Inflammatory macrophage treated with lipopolysaccharide for 4 hours (primary cell): ENCODE measurements around the gene PPP6R1.
"Not testable (repeated sequence)": the region's sequence is repeated elsewhere in the genome, so short reads cannot be mapped to it uniquely, and the experiment has no call there.

Source experiments
- DNase-seq: peaks from one replicate; pipeline ENCODE4 v3.0.0-alpha.2; 2020

PPP6R1 gene

DNA sequence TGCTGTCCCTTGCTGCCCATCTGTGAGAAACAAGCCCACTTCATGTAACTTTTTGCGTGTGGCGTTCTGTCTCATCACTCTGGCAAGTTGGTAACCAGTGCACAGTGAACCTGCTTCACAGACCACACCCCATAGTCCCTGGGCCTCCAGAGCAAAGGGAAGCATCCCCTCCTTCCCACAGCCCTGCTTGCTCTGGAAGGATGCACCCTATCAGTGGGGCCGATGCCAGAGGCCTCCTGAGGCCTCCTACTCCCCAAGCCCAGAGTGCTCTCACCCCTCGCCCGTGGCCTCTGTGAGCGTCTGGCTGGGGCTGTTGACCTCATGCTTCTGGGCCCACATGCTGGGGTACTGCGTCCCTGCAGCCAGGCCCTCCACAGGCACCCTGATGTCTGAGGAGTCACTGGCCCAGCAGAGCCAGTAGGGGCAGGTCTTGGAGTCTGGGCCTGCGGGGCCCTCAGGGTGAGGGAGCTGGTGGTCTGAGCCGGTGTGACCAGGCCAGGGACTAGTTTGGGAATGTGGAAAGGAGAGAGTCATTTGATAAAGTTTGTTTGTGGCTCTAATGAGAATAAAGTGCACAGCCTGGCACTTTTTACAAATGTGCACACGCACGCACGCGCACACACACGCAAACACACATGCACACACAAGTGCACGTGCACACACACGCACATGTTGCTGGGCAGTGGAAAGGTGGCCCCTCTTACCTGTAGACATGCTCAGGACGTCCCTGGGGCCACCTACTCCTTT lies 35.4 kb downstream of the PPP6R1 start:
- DNase-seq, result no peak

DNA sequence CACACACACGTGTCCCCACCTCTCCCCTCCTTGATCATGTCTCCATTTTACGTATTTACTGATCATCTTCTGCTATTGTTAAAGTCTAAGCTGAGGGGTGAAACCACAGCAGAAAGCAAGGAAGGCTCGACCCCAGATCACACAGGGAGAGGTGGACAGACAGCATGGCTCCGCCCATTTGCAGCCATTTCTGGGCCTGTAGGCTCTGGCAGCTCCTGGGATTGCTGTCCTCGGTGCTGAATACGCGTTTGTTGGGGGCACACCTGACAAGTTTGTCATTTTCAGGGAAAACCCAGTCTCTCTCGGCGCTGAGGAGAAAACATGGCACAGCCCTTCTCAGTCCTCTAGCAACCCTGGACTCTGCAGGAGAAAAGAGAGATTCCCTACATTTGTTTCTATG lies 38.3 kb downstream of the PPP6R1 start:
- no peak for DNase-seq

DNA sequence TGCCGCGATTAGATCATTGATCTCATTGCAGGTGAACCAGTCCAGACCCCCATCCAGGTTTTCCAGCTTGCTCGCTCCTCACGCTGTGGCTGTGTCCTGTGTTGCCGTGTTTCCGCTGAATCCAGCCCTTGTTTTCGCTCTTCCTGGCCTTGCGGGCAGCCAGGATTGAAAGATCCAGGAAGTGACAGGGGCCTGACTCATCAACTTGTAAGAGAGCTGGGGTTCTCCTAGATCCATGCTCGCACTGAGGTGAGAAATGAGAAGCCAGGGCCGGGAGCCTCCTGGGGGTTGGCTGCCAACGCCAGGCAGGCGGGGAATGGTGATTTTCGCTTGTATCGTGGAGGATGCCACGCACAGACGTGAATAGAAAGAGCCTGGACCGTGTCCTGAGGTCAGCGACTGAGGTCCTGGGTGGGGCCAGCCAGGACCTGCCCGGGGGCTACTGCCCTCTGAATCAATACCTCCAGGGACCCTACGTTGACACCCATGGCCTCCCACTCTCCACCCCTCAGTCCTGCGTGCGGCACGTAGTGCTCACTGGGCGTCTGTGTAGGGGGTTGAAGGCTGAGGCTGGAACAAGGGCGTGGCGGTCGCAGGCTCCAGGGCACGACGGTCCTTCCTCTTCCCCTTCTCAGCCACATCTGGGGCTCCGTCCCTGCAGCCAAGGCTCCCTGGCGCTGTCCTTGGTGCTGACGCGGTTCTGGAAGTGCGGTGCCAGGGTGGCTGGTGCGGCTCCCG lies 42.2 kb downstream of the PPP6R1 start:
- DNase-seq, result peak; percentile 95

DNA sequence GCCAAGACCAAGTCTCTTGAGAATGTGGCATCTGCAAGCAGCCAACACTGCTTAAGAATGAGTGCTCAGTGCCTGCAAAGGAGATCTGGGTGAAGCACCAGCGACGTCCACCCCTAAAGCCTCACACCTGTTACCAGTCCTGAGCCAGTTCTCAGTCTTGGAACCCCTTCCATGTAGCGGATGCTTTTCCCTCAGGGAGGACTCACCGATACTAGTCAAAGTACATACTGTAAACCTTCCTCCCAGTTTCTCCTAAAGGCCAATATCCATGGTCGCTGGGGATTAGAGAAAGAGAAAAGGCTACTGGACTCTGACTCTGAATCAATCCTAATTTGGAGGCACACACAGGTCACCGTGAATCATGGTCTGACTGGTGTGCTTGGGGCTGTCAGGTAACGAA lies 45.3 kb downstream of the PPP6R1 start:
- no peak for DNase-seq

DNA sequence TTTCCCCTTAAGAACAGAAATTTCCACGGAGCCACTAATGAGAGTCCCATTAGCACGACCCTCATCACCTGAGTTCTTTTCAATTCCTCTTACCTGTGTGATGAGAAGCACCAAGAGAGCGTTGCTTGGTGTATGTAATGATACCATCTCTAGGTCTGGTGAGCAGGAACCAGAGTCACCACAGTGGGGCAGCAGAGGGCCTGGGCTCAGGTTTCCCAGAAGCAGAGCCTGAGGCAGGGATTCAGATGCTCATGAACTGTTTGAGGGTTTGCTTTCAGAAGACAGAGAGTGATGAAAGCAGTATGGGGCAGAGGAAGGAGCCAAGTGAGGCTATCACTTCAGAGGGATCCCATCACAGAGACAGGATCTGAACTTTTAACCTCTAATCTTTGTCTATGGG lies 46.4 kb downstream of the PPP6R1 start:
- peak; percentile 61 for DNase-seq

DNA sequence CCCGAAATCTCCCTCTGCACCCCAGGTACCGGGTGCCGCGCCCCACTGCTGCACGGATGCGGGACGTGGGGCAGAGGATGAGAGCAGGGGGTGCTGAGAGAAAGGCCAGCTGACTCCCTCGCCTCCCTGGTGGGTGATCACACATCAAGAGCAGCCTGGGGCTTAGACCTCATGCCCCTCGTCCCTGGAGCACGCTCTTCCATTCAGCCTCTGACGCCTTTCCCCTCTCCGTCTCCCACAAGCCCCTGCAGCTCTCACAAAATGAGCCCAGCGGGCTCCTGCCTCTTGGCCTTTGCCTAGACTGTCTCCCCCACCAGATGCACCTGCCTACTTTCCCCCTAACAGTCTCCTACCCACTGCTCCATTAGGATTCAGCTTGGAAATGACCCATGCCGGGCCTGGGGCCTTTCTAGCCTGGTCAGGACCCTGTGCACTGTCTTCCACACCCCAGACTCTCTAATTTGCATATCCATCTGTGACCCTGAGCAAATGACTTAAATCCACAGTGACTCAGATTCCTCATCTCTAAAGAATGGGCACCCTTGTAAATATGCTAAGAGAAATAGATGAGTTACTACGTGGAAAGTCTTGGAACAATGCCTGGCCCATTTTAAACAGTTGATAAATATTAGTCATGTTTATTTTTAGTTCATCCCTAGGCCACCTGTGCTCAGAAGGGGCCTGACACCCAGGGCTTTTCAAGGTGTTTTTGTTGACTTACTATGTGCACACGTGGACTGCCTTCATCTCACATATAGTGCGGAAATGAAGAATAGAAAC lies 48.9 kb downstream of the PPP6R1 start:
- DNase-seq, result no peak

DNA sequence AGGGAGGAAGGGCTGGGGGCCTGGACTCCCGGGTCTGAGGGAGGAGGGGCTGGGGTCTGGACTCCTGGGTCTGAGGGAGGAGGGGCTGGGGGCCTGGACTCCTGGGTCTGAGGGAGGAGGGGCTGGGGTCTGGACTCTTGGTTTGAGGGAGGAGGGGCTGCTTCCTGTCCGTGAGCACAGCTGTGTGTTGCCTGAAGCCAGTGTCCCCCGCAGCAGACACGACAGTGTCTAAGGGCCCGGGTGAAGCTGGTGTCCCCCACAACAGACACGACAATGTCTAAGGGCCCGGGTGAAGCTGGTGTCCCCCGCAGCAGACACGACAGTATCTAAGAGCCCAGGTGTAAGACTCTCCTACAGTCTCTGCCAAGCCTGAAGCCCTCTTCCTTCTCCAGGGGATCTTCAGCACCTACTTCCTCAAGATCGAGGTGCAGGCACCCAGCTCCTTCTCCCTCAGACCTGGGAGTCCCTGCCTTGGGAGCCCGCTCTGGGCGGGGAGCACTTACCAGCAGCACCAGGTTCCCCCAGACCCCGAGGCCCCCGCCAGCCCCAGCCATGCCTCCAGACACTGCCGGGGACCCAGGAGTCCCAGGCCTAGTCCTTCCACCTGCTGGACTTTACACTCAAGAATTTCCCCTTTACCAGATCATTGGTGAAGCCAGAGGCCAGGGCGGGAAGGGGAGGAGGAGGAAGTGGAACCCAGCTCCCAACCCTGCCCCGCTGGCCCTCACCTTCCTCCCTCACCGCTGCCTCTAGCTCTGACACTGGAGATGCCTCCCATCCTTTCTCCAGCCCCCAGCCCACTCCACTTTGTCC lies 49.7 kb downstream of the PPP6R1 start, which contains the start of gene PTPRH:
Gene PTPRH (minus strand): TSS at position 622 of the 813 bp plus-strand sequence. CDS start 68 bp downstream, at position 554.
- DNase-seq, result no peak

DNA sequence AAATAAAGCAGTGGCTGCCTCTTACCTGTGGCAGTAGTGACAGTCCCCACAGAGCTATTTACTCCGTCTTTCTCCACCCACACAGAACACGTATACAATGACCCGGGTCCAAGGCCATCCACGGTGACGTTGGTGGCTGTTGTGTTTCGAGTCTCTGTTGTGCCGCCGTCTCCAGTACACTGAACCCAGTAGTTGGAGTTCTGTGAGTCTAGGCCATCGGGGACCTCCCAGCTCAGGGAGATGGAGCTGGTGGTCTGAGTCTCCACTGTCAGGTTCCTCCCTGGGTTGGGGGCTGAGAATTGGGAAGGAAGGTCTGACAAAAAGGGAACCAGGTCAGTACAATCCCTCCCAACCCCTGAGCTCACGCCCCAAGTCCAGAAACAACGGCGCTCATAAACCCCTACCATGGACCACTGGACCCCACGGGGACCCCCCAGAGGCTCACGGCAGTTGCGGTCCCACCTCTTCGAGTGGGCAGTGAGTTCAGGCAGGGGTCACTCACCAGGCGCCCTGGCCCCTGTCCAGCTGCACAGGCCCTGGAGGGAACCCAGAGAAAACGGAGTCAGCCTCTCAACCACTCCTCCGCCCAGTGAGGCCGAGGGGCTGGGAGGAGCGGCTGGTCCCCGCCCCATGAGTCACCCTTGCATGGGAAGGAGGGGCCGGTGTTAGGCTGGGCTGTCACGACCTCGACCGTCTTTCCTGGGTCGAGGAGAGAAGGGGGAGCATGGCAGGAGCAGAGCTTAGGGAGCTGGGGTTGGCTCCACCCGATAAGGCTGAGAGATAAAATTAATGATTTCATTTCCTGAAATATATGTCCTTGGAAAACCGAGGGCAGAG lies 51.9 kb downstream of the PPP6R1 start:
- peak; percentile 81 for DNase-seq

DNA sequence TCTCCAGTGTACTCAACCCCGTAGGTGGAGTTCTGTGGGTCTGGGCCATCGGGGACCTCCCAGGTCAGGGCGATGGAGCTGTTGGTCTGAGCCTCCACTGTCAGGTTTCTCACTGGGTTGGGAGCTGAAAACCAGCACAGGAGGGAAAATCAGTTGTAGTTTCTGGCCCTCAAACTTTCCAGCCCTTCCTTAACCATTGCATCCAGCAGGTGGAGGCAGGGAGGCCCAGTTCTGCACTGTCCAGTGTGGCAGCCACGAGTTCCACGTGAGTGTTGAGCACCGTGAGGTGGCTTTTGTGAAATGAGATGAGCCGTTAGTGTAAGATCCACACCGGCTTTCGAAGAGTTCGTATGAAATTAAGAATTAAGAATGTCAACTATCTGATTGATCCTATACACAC lies 56.6 kb downstream of the PPP6R1 start:
- not testable (repeated sequence) for DNase-seq

DNA sequence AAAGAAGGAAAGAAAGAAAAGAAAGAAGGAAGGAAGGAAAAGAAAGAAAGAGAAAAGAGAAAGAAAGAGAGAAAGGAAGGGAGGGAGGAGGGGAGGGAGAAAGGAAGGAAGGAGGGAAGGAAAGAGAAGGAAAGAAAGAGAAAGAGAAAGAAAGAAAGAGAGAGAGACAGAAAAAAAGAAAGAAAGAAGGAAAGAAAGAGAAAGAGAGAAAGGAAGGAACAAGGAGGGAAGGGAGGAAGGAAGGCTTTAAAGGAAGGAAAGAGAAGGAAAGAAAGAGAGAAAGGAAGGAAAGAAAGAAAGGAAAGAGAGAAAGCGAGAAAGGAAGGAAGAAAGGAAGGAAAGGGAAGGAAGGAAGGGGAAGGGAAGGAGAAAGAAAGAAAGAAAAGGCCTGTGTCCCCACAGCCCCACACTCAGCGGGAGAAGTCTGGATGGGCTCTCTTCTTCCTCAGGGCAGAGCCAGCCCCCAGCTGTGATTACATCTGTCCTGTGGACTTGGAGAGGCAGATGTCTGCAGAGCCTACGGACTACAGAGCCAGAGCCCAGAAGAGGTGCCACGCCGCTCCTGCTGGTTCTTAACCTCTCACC lies 59.1 kb downstream of the PPP6R1 start:
- no peak for DNase-seq

DNA sequence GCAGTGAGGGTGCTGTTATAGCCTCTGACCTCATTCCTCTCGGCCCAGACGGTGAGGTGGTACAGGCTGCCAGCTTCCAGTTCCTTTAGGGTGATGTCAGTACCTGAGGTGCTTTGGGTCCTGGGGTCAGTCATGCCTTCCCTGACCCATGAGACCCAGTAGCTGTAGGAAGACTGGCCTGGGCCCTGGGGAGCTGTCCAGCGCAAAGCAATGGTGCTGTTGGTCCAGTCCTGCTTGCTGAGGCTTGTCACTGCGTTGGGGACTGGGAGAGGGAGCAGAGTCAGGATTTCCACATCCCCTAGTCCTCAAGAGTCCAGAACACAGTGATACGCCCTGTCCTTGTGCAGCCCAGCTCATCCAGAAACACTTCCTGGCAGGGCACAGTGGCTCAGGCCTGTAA lies 60.2 kb downstream of the PPP6R1 start:
- DNase-seq, result no peak

DNA sequence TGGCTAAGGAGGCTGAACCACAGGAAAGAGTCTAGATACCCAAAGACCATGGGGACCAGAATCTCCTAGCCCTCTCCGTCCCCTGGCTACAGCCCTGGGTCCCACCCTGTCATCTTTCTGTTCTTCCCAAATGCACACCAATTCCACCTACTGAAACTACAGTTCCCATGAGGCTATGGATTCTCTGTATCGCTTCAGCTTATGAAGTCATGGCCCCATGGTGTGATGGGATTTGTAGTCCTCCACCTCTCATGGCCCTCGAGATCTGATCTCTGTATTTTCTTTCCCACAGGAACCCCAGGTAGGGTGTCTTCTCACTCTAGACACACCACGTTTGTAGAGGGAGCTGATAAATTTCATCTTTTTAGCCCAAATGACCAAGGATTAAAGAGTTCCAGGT lies 61.3 kb downstream of the PPP6R1 start:
- no peak for DNase-seq

DNA sequence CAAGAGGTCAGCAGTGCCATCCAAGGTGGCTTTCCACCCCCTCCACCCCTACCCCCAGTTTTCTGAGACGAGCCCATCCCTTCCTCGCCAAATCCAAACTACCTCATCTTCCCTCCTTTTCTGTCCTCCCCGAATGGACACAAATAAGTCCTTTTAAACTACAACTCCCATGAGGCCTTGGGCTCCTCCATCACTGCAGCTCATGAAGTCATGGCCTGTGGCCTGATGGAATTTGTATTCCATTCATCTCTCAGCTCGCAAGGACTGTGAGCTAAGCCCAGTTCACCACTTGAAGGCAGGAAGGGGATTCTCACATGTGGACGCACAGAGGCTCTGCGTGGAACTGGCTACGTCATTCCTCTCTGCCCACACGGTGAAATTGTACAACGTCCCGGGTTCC lies 62.0 kb downstream of the PPP6R1 start:
- DNase-seq, result no peak

DNA sequence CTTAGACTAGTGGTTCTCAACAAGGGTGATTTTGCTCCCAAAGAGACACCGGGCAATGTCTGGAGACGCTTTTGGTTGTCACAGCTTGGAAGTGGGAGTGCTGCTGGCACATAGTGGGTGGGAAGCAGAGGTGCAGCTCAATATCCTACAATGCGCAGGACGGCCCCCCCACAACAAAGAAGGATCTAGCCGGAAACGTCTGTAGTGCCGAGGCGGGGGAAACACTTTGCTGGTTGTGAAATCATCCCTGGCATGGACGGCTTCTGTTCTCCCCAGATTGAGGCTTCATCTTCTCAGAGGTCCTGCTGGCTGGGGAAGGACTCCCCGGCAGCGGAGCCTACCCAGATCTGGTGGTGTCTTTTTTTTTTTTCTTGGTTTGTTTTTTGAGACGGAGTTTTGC lies 65.3 kb downstream of the PPP6R1 start:
- no peak for DNase-seq

DNA sequence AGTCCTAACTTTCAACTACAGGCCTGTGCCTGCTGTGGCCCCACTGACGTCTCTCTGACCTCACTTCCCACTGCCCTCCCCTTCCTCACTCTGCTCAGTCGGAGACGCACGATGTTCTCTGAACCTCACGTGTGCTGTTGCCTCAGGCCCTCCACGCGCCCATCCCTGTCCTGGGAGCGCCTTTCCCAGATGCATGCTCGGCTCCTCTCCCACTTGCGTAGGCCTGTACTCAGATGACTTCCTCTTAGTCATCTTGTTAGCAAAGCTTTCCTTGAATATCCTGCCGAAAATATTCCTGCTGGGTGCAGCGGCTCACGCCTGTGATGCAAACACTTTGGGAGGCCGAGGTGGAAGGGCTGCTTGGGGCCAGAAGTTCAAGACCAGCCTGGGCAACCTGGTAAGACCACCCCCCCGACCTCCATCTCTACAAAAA lies 69.4 kb downstream of the PPP6R1 start:
- peak; percentile 59 for DNase-seq

DNA sequence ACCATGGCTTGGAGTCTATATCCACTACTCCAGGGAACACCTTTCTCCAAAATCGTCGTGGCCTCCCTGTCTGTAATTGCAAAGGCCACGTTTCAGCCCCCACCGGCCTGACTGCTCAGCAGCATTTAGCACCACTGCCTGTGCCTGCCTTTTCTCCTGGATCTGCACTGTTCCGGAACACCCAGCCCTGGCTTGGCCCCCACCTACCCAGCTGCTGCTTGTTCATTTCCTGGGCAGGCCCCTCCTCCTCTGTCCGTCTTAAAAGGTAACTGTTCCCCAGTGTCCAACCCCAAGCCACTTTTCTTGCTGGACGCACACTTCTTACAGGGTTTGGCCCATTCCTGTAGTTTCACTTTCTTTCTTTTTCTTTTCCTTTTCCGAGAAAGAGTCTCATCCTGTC lies 70.2 kb downstream of the PPP6R1 start:
- no peak for DNase-seq

DNA sequence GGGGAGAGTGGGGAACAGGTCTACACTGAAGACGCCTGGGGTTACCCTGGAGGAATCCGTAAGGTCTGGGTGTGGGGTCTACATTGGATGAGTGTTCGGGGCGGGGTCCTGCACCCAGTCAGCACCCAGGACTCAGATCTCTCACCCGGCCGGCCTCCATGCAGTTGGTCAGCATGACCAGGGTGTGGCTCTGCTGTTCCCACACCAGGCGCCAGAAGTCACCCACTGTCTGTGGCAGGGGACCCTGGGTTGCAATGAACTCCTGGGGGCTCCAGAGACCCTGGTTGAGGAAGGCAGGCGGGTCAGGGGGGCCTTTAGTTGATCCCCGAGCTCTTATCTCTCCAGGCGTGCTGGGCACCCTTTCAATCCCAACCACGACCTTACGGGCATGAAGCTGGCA lies 72.7 kb downstream of the PPP6R1 start:
- no peak for DNase-seq

DNA sequence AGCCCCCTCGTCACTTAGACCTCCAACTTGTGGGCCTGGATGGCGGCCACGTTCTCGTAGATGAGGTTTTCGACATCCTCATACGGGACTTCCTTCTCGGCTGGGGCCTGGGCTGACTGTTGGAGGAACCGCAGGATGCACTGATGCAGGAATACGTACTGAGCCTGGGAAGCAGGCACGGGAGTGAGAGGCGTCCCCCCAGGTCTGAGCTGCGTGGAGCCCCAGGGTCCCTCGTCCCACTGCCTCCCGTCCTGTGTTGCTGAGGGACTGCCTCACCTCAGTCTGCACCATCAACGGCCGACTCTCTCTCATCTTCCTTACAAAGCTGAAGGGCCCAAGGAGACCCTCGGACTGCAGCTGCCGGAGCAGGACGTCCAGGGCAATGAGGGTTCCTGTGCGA lies 77.1 kb downstream of the PPP6R1 start:
- DNase-seq, result no peak
